Thymus (tissue), 11 donors: ENCODE measurements around the gene DDX55. TPM values are rescaled to one million over a fixed set of nuclear protein-coding genes. Genes with fewer than 3 reads are reported as not detected.
A peak's percentile ranks its signal among the peaks of the same experiment; 100 is the strongest.
"Not testable (repeated sequence)": the region's sequence is repeated elsewhere in the genome, so short reads cannot be mapped to it uniquely, and the experiment has no call there.

Experiments used
- DNase-seq, 9 donors: peaks; one replicate each; pipeline ENCODE4 v3.0.0-alpha.2; 2013; ENCODE audit warnings: low spot score in 9 of 9, low read depth in 6 of 9, missing footprints in 1 of 9
- H3K27ac ChIP-seq, 2 donors: one replicate each; pipeline ENCODE4 v1.5.1; 2013; ENCODE audit warnings: control low read depth in 1 of 2, low read depth in 1 of 2, low read length in 1 of 2, mild to moderate bottlenecking in 1 of 2, moderate library complexity in 1 of 2
- H3K27me3 ChIP-seq, 2 donors: one replicate each; pipeline ENCODE4 v1.5.1; 2013; ENCODE audit warnings: low read length in 1 of 2; ENCODE audit not compliant: control insufficient read depth in 2 of 2, insufficient read depth in 1 of 2
- H3K36me3 ChIP-seq, 2 donors: one replicate each; pipeline ENCODE4 v1.5.1; 2013; ENCODE audit warnings: low read length in 1 of 2, mild to moderate bottlenecking in 1 of 2, moderate library complexity in 1 of 2; ENCODE audit not compliant: control insufficient read depth in 2 of 2, insufficient read depth in 2 of 2
- H3K4me1 ChIP-seq, 2 donors: one replicate each; pipeline ENCODE4 v1.5.1; 2013; ENCODE audit warnings: low read length in 2 of 2; ENCODE audit not compliant: control insufficient read depth in 2 of 2, insufficient read depth in 2 of 2
- H3K4me3 ChIP-seq, 2 donors: one replicate each; pipeline ENCODE4 v1.5.1; 2013; ENCODE audit warnings: low read length in 2 of 2, control low read depth in 1 of 2, mild to moderate bottlenecking in 1 of 2
- H3K9me3 ChIP-seq, 2 donors: one replicate each; pipeline ENCODE4 v1.5.1; 2013; ENCODE audit warnings: low read length in 1 of 2, mild to moderate bottlenecking in 1 of 2; ENCODE audit not compliant: control insufficient read depth in 2 of 2, insufficient read depth in 1 of 2
- WGBS: extraction: QIAGEN DNeasy Blood & Tissue Kit; methylation state at CpG from one replicate; pipeline ENCODE4 v1.1.7; 2013; 5-methylcytosine and 5-hydroxymethylcytosine counted together
- polyA plus RNA-seq: library from polyadenylated mRNA; stranded (reverse); fragments of 200-250 nt; gene quantifications from one replicate; pipeline ENCODE4 v1.2.3, GENCODE V29; 2013
- total RNA-seq: library from RNA; stranded (reverse); fragments of 120-200 nt; gene quantifications from one replicate; pipeline ENCODE4 v1.2.4, GENCODE V29; 2013
- donor health status: healthy.

Gene DDX55
- total and polyA plus RNA-seq, 2 donors, result 19.5 to 29.4 TPM

DNA sequence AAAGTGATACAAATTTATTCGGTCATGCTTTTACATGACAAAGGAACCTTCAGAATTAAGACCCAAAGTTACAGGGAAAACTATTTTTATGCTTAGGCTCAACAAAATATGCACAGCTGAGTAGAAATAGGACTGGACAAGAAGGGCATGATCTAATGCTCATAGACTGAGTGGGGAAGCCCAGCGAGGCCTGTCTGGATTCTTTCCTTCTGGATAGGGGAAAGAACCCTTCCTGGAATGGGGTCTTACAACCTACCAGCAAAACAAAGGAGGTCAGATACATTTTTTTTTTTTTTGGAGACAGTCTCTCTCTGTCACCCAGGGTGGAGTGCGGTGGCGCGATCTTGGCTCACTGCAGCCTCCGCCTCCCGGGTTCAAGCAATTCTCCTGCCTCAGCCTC, 2.2 kb upstream of the DDX55 start:
- H3K9me3 ChIP-seq, result no peaks in the 10 kb centered on the region
- no peak for DNase-seq
- H3K36me3 ChIP-seq, result peaks cover 15 to 38% of the 10 kb centered on the region in 2 donors
- no peaks in the 10 kb centered on the region for H3K27me3 ChIP-seq
- H3K4me3 ChIP-seq, result no peak overlapping the region
- H3K4me1 ChIP-seq, result peaks cover 6 to 27% of the 10 kb centered on the region in 2 donors
- H3K27ac ChIP-seq, result no peak overlapping the region
- 97% methylated on average over 7 of the region's 7 CpGs for WGBS

DNA sequence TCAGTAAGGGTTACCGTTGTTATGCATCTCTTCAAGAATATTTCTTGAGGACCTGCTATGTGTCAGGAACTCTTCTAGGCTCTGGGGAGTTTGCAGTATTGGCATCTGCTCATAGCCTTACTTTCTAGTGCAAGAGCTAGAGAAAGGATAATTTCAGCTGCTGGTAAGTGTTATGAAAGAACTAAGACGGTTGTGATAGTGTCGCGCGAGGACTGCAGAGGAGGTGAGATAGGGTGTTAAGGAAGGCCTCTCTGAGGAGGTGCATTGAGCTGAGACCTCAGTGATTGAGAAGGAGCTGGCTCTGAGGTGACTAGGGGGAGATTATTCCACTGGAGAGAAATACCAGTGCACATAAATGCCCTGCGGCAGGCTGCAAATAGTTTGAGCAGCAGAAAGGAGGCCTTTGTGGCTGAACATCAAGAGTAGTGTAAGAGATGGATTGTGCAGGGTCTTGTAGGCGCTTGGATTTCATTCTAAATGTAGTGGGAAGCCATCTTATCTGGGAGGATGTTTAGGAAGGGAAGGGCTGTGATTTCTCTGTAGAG, 824 bp downstream of the DDX55 start:
- DNase-seq, result peak in 1 of 9 donors; percentile 34
- H3K36me3 ChIP-seq, result peaks cover 22 to 49% of the 10 kb centered on the region in 2 donors
- WGBS, result 17% methylated on average over 7 of the region's 7 CpGs
- H3K4me1 ChIP-seq, result peaks cover 6 to 27% of the 10 kb centered on the region in 2 donors
- H3K27me3 ChIP-seq, result no peaks in the 10 kb centered on the region
- peak overlapping the region; percentile 25 to 85 for H3K27ac ChIP-seq
- H3K4me3 ChIP-seq, result peak overlapping the region; percentile 84 to 99
- H3K9me3 ChIP-seq, result no peaks in the 10 kb centered on the region

- H3K27ac ChIP-seq, DNase-seq, H3K9me3 ChIP-seq, H3K4me3 ChIP-seq, H3K27me3 ChIP-seq: not testable (repeated sequence)
- Histone ChIP-seq H3K36me3 (peaks cover 30 to 49% of the 10 kb centered on the region in 2 donors), H3K4me1 (peaks cover 6 to 27% of the 10 kb centered on the region in 2 donors)
- 93% methylated on average over 11 of the region's 11 CpGs for WGBS
Measured at GRCh38 chr12:123603495-123603894, 1.6 kb downstream of the DDX55 start.

DNA sequence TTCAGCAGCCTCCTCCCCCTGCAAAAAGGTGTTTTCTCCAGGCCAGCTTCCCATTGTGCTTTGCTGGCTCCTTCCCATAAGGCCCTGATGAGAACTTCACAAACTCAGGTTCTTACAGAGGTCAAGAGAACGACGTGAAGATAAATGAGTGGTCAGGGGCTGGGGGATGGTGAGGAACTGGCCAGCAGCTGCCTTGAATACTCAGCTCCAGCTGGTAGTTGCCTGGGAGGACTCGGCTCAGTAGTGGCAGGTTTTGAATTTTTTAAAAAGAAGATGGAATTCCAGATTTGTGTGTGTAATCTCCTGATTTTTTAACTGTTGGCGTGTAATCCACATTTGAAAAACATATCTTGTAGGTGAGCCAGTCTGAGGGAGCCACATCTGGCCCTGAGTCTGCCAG, 5.9 kb downstream of the DDX55 start:
- H3K27ac ChIP-seq, result no peak overlapping the region
- no peaks in the 10 kb centered on the region for H3K27me3 ChIP-seq
- DNase-seq, result no peak
- over 99% methylated on average over 4 of the region's 4 CpGs for WGBS
- no peaks in the 10 kb centered on the region for H3K9me3 ChIP-seq
- H3K36me3 ChIP-seq, result peaks cover 63 to 81% of the 10 kb centered on the region in 2 donors
- H3K4me3 ChIP-seq, result no peak overlapping the region
- H3K4me1 ChIP-seq, result peaks cover 4 to 12% of the 10 kb centered on the region in 2 donors

DNA sequence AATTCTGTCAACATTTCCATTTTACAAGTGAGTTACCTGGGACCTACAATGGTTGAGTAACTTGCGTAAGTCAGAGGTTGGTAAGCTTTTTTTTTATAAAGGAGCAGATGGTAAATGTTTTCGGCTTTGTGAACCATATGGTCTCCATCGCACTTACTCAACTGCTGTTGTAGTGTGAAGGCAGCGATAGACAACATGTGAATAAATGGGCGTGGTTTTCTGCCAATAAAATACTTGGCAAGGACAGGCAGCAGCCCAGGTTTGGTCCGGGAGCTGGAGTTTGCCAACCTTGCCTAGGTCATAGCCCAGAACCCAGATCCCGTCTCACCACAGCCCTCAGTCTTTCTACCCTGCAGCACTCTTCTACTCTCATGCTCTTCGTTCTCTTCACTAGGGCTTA, 6.3 kb downstream of the DDX55 start:
- no peak for DNase-seq
- H3K9me3 ChIP-seq, result no peaks in the 10 kb centered on the region
- H3K4me1 ChIP-seq, result peaks cover 0 to 7% of the 10 kb centered on the region in 2 donors
- no peaks in the 10 kb centered on the region for H3K27me3 ChIP-seq
- WGBS, result 99% methylated on average over 8 of the region's 8 CpGs
- H3K27ac ChIP-seq, result no peak overlapping the region
- no peak overlapping the region for H3K4me3 ChIP-seq
- peaks cover 67 to 85% of the 10 kb centered on the region in 2 donors for H3K36me3 ChIP-seq

DNA sequence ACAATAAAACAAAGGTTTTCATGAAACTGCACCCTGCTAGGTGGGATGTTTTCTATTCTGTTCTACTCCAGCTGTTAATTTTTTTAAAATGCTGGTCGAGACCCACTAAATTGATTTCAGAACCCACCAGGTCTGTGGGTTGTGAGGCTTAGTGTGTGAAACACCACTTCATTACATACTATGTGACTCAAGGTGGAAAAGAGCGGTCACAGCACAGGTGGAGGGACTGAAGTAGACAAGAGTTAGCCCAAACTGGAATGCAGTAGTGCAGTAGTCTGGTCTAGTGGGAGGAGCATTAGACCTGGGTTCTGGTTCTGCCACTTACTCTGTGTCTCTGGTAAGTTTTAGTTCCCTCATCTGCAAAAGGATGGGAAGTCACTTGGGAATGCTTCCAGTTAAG, 12.2 kb downstream of the DDX55 start:
- 98% methylated on average over 2 of the region's 2 CpGs for WGBS
- no peaks in the 10 kb centered on the region for H3K27me3 ChIP-seq

GRCh38 chr12:123614531-123614930, 12.6 kb downstream of the DDX55 start:
- H3K4me1 ChIP-seq, result peaks cover 0 to 2% of the 10 kb centered on the region in 2 donors
- no peak overlapping the region for H3K27ac ChIP-seq
- H3K4me3 ChIP-seq, result no peak overlapping the region
- no peaks in the 10 kb centered on the region for H3K27me3 ChIP-seq
- H3K36me3 ChIP-seq, result peaks cover 61 to 90% of the 10 kb centered on the region in 2 donors
- WGBS, result 96% methylated on average over 4 of the region's 4 CpGs
- H3K9me3 ChIP-seq, result no peaks in the 10 kb centered on the region
- DNase-seq, result no peak

More for the DNA sequence above, 12.2 kb downstream of the DDX55 start:
- no peak for DNase-seq
- Histone ChIP-seq H3K4me1 (peaks cover 0 to 2% of the 10 kb centered on the region in 2 donors), H3K4me3 (no peak overlapping the region), H3K9me3 (no peaks in the 10 kb centered on the region), H3K36me3 (peaks cover 62 to 90% of the 10 kb centered on the region in 2 donors), H3K27ac (no peak overlapping the region)

- H3K36me3 ChIP-seq, result peaks cover 60 to 94% of the 10 kb centered on the region in 2 donors
- DNase-seq, result no peak
- no peaks in the 10 kb centered on the region for H3K27me3 ChIP-seq
- no peak overlapping the region for H3K27ac ChIP-seq
- H3K4me3 ChIP-seq, result no peak overlapping the region
- H3K4me1 ChIP-seq, result peaks cover 0 to 2% of the 10 kb centered on the region in 2 donors
- WGBS, result 99% methylated on average over 3 of the region's 3 CpGs
- no peaks in the 10 kb centered on the region for H3K9me3 ChIP-seq
Measured at GRCh38 chr12:123617144-123617543, 15.2 kb downstream of the DDX55 start.

DNA sequence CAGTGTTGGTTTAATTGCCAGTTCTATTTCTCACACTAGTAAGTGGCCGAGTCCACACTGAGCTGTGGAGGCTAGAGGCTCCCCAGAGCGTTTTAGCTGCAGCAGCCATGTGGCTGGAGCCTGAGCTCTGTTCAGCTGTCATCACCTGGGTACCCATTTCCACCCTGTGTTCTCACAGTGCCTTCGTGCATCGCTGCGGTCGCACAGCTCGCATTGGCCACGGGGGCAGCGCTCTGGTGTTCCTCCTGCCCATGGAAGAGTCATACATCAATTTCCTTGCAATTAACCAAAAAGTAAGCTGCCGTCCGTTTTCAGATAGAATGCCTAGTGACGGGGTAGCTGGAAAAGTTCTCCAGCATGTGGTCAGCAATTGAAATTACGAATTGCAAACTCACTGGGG, 15.7 kb downstream of the DDX55 start:
- no peak for DNase-seq
- peaks cover 62 to 94% of the 10 kb centered on the region in 2 donors for H3K36me3 ChIP-seq
- 93% methylated on average over 13 of the region's 13 CpGs for WGBS
- no peak overlapping the region for H3K27ac ChIP-seq
- no peak overlapping the region for H3K4me3 ChIP-seq
- no peaks in the 10 kb centered on the region for H3K9me3 ChIP-seq
- H3K27me3 ChIP-seq, result no peaks in the 10 kb centered on the region
- H3K4me1 ChIP-seq, result peaks cover 0 to 2% of the 10 kb centered on the region in 2 donors
